Fibroblast of lung (primary cell): ENCODE measurements around the gene TOGARAM1. TPM values are rescaled to one million over a fixed set of nuclear protein-coding genes. Genes with fewer than 3 reads are reported as not detected.

Experiments
- DNase-seq, 2 donors: peaks; one replicate each; pipeline versions ENCODE4 v3.0.0 to v3.0.0-alpha.2; 2010; ENCODE audit warnings: low read depth in 2 of 2
- H2AFZ ChIP-seq: 2 replicates; pipeline ENCODE4 v1.5.1; 2012; ENCODE audit warnings: low read length, control low read depth, inconsistent platforms
- H3K27ac ChIP-seq: 2 replicates; pipeline ENCODE4 v1.5.1; 2011; ENCODE audit warnings: low read length, control low read depth; ENCODE audit not compliant: insufficient read depth
- H3K27me3 ChIP-seq: 2 replicates; pipeline ENCODE4 v1.5.1; 2011; ENCODE audit warnings: mild to moderate bottlenecking, low read length; ENCODE audit not compliant: control insufficient read depth, insufficient read depth
- H3K36me3 ChIP-seq: 2 replicates; pipeline ENCODE4 v1.5.1; 2011; ENCODE audit warnings: low read length; ENCODE audit not compliant: control insufficient read depth, insufficient read depth
- H3K4me1 ChIP-seq: 2 replicates; pipeline ENCODE4 v1.5.1; 2011; ENCODE audit warnings: low read length; ENCODE audit not compliant: control insufficient read depth, insufficient read depth; ENCODE audit errors: extremely low read depth
- H3K4me2 ChIP-seq: 2 replicates; pipeline ENCODE4 v1.5.1; 2011; ENCODE audit warnings: low read length, control low read depth; ENCODE audit not compliant: insufficient read depth; ENCODE audit errors: extremely low read depth
- H3K4me3 ChIP-seq, 4 experiments: fragments of 200-600 bp in 1 of 4; sonication (generic) in 1 of 4; replicated peaks in 1 of 4; 2 replicates each; pipeline ENCODE4 v1.5.1; 2011 to 2016; ENCODE audit warnings: low read length in 4 of 4, low read depth in 3 of 4, mild to moderate bottlenecking in 3 of 4, control low read depth in 2 of 4, inconsistent platforms in 1 of 4, mixed read lengths in 1 of 4; ENCODE audit not compliant: insufficient read depth in 1 of 4; ENCODE audit errors: control extremely low read depth in 1 of 4
- H3K79me2 ChIP-seq: 2 replicates; pipeline ENCODE4 v1.5.1; 2012; ENCODE audit warnings: mild to moderate bottlenecking, low read length, inconsistent platforms; ENCODE audit not compliant: control insufficient read depth, insufficient read depth
- H3K9ac ChIP-seq: 2 replicates; pipeline ENCODE4 v1.5.1; 2011; ENCODE audit warnings: mild to moderate bottlenecking, low read length, control low read depth; ENCODE audit not compliant: insufficient read depth
- H3K9me3 ChIP-seq: 2 replicates; pipeline ENCODE4 v1.5.1; 2012; ENCODE audit warnings: low read depth, low read length; ENCODE audit not compliant: control insufficient read depth, insufficient read depth
- H4K20me1 ChIP-seq: 2 replicates; pipeline ENCODE4 v1.5.1; 2011; ENCODE audit warnings: low read length; ENCODE audit not compliant: control insufficient read depth, insufficient read depth; ENCODE audit errors: extremely low read depth
- EZH2 ChIP-seq: IDR thresholded peaks from 2 replicates; pipeline ENCODE4 v1.5.1; 2012; ENCODE audit warnings: low read length, control low read depth, mild to moderate bottlenecking; ENCODE audit errors: missing control alignments
- polyA plus RNA-seq, 2 donors: library from polyadenylated mRNA; depleted of rRNA in 1 of 2; stranded (reverse) in 1 of 2; unstranded in 1 of 2; fragments of >200 nt; gene quantifications; 2 replicates each; pipeline ENCODE4 v1.2.1, GENCODE V29; 2011 to 2012; ENCODE audit warnings: missing spikeins in 1 of 2
- total RNA-seq: library from RNA; depleted of rRNA; stranded (reverse); fragments of >200 nt; gene quantifications from 2 replicates; pipeline ENCODE4 v1.2.1, GENCODE V29; 2014
- TF ChIP-seq, protein P1 (sequence below), 2 donors: IDR thresholded peaks in 1 of 2; conservative IDR thresholded peaks in 1 of 2; 1 replicate in 1 of 2; 2 replicates in 1 of 2; pipeline ENCODE4 v1.5.1; 2011 to 2012; ENCODE audit warnings: low read length in 2 of 2, control low read depth in 1 of 2, inconsistent platforms in 1 of 2, low read depth in 1 of 2, mild to moderate bottlenecking in 1 of 2

Gene TOGARAM1
- total and polyA plus RNA-seq, 2 donors (not counting 1 experiment from before 2014, with no cell fraction given), result 10.7 to 24.9 TPM

DNA sequence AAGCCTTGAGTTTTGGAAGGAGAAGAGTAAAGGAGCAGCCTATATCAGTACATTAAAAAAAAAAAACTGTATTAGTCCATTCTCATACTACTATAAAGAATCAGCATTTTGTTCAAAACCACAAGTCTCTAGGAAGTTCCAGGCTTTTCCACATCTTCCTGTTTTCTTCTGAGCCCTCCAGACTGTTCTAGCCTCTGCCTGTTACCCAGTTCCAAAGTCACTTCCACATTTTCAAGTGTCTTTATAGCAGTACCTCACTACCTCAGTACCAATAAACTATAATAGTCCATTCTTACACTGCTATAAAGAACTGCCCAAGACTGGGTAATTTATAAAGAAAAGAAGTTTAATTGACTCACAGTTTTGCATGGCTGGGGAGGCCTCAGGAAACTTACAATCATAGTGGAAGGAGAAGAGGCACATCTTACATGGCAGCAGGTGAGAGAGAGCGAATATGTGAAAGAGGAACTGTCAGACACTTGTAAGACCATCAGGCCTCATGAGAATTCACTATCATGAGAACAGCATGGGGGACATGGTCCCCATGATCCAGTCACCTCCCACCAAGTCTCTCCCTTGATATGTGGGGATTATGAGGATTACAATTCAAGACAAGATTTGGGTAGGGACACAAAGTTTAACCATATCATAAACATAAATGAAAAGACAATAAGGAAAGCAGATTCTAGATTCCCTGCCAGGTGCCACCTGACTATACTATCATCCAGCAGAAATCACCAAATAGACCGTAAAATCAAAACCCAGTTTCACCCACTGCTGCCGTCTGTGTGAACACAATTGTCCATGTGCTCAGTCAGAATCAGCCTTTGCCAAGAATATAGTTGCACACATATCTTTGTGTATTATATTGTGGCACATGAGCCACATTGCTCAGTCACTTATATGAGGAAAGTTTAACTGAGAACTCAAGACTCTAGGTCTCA lies 27.8 kb downstream of the TOGARAM1 start:
- no peaks in the 10 kb centered on the region for H4K20me1 ChIP-seq
- no peaks in the 10 kb centered on the region for H3K4me1 ChIP-seq
- H3K27me3 ChIP-seq, result no peaks in the 10 kb centered on the region
- no peak overlapping the region for H3K9ac ChIP-seq
- no peak overlapping the region for H3K4me2 ChIP-seq
- no peaks in the 10 kb centered on the region for H3K79me2 ChIP-seq
- no peak for DNase-seq
- H3K27ac ChIP-seq, result no peak overlapping the region
- no peak overlapping the region for H3K4me3 ChIP-seq
- TF ChIP-seq, protein P1, sequence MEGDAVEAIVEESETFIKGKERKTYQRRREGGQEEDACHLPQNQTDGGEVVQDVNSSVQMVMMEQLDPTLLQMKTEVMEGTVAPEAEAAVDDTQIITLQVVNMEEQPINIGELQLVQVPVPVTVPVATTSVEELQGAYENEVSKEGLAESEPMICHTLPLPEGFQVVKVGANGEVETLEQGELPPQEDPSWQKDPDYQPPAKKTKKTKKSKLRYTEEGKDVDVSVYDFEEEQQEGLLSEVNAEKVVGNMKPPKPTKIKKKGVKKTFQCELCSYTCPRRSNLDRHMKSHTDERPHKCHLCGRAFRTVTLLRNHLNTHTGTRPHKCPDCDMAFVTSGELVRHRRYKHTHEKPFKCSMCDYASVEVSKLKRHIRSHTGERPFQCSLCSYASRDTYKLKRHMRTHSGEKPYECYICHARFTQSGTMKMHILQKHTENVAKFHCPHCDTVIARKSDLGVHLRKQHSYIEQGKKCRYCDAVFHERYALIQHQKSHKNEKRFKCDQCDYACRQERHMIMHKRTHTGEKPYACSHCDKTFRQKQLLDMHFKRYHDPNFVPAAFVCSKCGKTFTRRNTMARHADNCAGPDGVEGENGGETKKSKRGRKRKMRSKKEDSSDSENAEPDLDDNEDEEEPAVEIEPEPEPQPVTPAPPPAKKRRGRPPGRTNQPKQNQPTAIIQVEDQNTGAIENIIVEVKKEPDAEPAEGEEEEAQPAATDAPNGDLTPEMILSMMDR (conservative IDR thresholded peaks at IDR 0.05 in 1 of 2, IDR thresholded peaks at IDR 0.05 in 1 of 2; ENCODE audit: low read depth in 1 of 2, low read length in 2 of 2), result no peak
- no peaks in the 10 kb centered on the region for H3K9me3 ChIP-seq
- H2AFZ ChIP-seq, result no peak overlapping the region
- no peaks in the 10 kb centered on the region for H3K36me3 ChIP-seq

DNA sequence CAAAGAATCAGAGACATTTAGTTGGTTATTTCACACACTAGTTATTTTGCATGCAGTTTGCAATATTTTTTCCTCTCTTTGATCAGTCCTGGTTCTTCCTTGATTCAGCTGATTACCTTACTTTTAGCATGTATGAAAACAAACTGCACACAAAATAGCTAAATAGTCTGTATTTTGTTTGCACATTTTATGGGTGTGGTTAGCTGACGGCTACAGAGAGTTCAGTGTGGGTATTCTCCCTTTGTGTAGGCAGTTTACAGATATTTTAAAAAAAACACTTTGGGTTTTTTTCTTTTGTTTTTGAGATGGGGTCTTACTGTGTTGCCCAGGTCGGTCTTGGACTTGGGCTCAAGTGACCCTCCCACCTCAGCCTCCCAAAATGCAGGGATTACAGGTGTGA lies 28.5 kb downstream of the TOGARAM1 start:
- H4K20me1 ChIP-seq, result no peaks in the 10 kb centered on the region
- no peak overlapping the region for H3K4me3 ChIP-seq
- H2AFZ ChIP-seq, result no peak overlapping the region
- H3K27me3 ChIP-seq, result no peaks in the 10 kb centered on the region
- no peaks in the 10 kb centered on the region for H3K9me3 ChIP-seq
- H3K4me1 ChIP-seq, result no peaks in the 10 kb centered on the region
- no peak overlapping the region for H3K4me2 ChIP-seq
- DNase-seq, result no peak
- H3K79me2 ChIP-seq, result no peaks in the 10 kb centered on the region
- no peak overlapping the region for H3K27ac ChIP-seq
- H3K9ac ChIP-seq, result no peak overlapping the region
- no peaks in the 10 kb centered on the region for H3K36me3 ChIP-seq
- no peak for TF ChIP-seq EZH2
- TF ChIP-seq, protein P1 (conservative IDR thresholded peaks at IDR 0.05 in 1 of 2, IDR thresholded peaks at IDR 0.05 in 1 of 2; ENCODE audit: low read depth in 1 of 2, low read length in 2 of 2), result no peak

DNA sequence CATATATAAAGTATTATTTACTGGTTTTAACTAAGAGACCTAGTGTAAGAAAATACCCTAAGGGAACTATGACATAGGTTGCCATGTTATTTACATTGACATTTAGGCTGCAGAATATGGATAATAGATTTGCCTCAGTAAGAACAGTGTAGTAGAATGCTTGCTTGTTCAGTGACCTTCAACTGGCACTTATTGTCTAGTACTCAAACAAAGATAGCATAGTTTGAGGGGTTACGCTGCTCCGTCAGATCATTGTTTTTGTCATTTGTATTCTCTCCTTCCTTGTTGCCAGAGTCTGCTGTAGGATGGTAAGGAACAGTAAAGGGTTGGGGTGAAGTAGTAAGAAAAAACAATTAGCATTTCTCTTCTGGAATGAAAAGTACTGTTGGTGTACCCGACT lies 33.2 kb downstream of the TOGARAM1 start:
- Histone ChIP-seq H4K20me1 (no peaks in the 10 kb centered on the region), H3K27me3 (no peaks in the 10 kb centered on the region), H3K27ac (no peak overlapping the region), H3K9ac (no peak overlapping the region), H2AFZ (no peak overlapping the region), H3K4me2 (no peak overlapping the region), H3K36me3 (no peaks in the 10 kb centered on the region), H3K79me2 (no peaks in the 10 kb centered on the region), H3K9me3 (no peaks in the 10 kb centered on the region), H3K4me1 (no peaks in the 10 kb centered on the region), H3K4me3 (no peak overlapping the region)
- TF ChIP-seq EZH2, result no peak
- TF ChIP-seq, protein P1 (conservative IDR thresholded peaks at IDR 0.05 in 1 of 2, IDR thresholded peaks at IDR 0.05 in 1 of 2; ENCODE audit: low read depth in 1 of 2, low read length in 2 of 2), result no peak
- DNase-seq, result no peak
